ENCODE data around the gene CCDC142.
A peak's percentile ranks its signal among the peaks of the same experiment; 100 is the strongest.
"Not testable (repeated sequence)": the region's sequence is repeated elsewhere in the genome, so short reads cannot be mapped to it uniquely, and the experiment has no call there.

The CCDC142 gene

DNA sequence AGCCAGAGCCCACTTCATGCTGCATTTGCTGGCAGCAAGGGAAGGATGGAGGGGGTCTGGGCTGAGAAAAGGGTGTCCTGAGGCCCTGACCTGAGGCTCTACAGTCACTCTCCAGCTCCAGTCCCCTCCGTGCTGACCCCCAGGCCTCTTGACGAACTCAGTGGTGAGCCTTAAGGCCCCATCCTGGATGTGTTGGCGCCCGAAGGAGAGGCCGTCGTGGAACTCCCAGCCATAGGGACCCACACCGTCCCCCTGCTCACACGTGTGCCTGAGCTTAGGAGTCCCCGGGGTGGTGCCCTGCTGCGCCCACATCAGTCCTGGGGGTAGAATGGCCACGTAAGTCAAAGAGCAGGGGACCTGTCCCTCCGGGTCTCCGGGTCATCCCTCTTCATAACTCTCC, 18.4 kb downstream of the CCDC142 start:
- peak overlapping the region; percentile 80 for H3K27ac ChIP-seq
- TF ChIP-seq CTCF (conservative IDR thresholded peaks at IDR 0.05) (no peak), ZFX (IDR thresholded peaks at IDR 0.05) (no peak)

GRCh38 chr2:74462786-74463105, 20.1 kb downstream of the CCDC142 start:
- TF ChIP-seq CTCF (conservative IDR thresholded peaks at IDR 0.05) (no peak), ZFX (IDR thresholded peaks at IDR 0.05) (no peak)
- H3K27ac ChIP-seq = no peak overlapping the region

DNA sequence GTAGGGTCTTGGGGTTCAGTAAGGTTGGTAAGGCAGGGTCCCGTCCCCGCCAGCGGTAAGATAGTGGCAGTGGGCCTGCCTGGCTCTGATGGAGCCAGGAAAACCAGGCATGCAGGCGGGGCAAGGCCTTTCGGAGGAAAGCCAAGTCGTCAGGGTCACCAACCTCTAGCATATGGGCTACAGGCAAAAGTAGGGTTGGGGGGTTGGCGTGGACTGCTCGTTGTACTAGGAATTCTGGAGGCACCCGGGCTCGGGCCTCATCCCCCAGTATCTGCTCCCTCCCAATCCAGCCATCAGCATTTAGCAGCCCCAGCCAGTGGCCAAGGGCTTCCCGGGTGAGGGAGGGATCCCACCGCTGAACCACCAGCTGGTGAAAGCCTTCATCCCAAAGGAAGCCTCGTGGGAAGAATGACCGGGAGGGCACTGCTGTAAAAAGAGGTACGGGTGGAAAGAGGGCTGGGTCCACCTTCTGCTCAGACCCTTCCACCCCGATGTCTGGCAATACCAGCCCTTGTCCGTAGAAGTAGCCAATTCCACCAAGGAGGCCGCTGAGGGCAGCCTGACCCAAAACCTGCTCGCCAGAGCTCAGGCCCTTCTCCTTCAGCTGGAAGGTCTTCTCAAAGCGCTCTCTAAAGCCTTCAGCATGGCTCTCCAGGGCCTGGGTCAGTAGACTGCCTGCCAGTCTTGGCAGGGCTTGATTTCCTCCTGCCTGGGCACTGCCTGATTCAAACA, 20.6 kb downstream of the CCDC142 start:
- TF ChIP-seq CTCF (conservative IDR thresholded peaks at IDR 0.05) = no peak
- no peak for TF ChIP-seq ZFX (IDR thresholded peaks at IDR 0.05)
- H3K27ac ChIP-seq = no peak overlapping the region

DNA sequence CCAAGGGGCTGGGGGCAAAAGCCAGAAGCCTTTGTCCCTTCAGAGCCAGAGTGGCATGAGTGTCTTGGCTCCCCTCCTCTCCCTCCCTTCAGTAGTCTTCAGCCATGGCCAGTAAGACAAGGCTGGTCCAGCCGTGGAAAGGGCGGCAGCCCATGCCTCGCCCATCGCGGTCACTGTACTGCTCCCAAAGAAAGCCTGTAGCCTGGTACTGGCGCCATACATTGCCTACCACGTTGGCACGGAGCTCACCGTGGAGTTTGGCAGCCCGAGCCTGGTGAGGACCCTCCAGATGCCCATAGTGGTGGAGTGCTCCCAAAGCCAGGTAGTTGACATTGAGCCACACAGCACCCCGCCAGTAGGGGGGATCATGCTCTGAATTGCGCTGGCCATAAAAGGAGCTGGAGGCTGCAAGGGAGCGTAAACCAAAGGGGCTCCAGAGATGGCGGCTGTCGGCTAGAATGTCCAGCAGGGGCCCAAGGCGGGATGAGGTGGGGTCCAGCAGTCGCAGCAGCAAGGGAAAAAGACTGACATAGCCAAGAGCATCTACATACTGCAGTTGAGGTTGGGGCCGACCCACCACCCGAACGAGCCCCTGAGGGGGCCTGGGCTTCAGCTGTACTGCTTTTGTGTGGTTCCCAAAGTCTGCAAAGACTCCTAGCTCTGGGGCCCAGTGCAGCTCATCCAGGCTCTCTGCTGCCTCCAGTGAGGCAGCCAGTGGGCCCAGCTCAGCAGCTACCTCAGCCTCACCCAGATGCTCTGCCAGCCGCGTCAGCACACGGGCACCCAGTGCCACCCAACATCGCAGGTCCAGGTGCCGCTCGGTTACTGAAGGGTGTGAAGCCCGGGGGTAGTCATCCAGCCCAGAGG, 21.4 kb downstream of the CCDC142 start:
- H3K27ac ChIP-seq = no peak overlapping the region

GRCh38 chr2:74460187-74460586, 22.6 kb downstream of the CCDC142 start:
- not testable (repeated sequence) for H3K27ac ChIP-seq

More for the DNA sequence above, 21.4 kb downstream of the CCDC142 start:
- no peak for TF ChIP-seq CTCF (conservative IDR thresholded peaks at IDR 0.05)
- TF ChIP-seq ZFX (IDR thresholded peaks at IDR 0.05) = no peak

GRCh38 chr2:74459503-74460118, 23.2 kb downstream of the CCDC142 start:
- peak overlapping the region; percentile 81; the same call in 1 of the 2 replicates for H3K27ac ChIP-seq

DNA sequence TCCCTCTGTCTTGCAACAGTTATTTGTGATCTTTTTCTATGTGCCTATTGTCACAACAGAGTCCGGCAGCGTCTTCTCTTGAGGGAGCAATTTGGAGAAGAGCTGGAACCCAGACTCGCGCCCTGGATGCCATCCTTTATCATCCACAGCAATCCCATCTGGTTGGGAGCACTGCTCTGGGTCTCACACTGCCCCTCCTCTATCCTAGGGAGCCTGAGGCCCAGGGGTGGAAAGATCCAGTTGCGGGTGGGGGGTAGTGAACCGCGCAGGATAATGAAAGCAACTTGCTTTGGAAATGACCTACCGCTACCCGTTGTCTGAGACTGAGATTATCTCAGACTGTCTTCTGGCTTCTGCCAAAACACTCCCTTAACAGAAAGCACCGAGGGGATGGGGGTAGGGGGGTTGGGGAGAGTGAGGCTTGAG, 23.8 kb downstream of the CCDC142 start:
- peak overlapping the region; percentile 81 for H3K27ac ChIP-seq
- TF ChIP-seq CTCF (conservative IDR thresholded peaks at IDR 0.05) = no peak
- no peak for TF ChIP-seq ZFX (IDR thresholded peaks at IDR 0.05)

All from C4-2B (cell line).